ENCODE measurements around the gene AHSG.

AHSG gene

DNA sequence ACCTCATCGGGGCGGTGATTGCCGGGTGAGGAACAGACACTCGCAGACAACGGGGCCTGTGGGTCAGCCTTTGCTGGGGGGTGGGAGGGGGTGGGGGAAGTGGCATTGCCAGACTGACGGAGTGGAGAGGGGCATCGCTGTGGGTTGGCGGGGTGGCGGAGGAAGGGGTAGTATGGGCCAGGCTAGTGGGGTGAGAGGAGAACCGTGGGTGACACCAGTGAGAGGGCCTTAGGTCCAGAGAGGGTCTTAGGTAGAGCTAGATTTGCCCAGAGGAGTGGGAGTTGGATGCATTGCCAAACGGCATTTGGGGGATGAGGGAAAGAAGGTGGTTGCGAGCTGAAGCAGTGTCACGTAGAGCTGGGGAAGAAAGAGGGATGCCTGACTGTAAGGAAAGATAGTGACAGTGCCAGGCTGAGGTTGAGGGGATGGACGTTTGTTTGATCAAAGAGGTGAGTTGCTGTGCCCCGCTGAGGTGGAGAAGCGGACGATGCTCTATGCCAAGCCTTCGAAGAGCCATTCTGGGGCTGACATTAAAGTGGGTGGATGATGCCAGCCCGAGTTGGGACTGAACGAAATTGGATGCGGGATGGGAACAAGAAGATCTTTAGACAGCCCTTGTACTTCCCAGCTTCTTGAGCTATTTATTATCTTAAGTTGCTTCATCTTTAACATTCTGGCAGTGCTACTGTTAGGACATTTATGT, 41.8 kb upstream of the AHSG start:
- TF ChIP-seq, protein P1, sequence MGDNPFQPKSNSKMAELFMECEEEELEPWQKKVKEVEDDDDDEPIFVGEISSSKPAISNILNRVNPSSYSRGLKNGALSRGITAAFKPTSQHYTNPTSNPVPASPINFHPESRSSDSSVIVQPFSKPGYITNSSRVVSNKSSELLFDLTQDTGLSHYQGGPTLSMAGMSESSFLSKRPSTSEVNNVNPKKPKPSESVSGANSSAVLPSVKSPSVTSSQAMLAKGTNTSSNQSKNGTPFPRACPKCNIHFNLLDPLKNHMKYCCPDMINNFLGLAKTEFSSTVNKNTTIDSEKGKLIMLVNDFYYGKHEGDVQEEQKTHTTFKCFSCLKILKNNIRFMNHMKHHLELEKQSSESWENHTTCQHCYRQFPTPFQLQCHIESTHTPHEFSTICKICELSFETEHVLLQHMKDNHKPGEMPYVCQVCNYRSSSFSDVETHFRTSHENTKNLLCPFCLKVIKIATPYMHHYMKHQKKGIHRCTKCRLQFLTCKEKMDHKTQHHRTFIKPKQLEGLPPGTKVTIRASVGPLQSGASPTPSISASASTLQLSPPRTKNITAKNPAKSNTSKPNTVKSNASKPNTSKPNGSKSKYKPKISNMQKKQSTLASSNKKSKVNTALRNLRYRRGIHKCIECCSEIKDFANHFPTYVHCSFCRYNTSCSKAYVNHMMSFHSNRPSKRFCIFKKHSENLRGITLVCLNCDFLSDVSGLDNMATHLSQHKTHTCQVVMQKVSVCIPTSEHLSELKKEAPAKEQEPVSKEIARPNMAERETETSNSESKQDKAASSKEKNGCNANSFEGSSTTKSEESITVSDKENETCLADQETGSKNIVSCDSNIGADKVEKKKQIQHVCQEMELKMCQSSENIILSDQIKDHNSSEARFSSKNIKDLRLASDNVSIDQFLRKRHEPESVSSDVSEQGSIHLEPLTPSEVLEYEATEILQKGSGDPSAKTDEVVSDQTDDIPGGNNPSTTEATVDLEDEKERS (tag by site-specific recombination; IDR thresholded peaks at IDR 0.05), result no peak
- TF ChIP-seq ZFHX2 (tag by site-specific recombination; conservative IDR thresholded peaks at IDR 0.05) (peak; percentile 47; the same call in 1 of the 2 replicates), EGR2 (tag by site-specific recombination; IDR thresholded peaks at IDR 0.05; ENCODE audit: low read depth) (peak; percentile 25; the same call in 1 of the 2 replicates), SCRT2 (tag by site-specific recombination; IDR thresholded peaks at IDR 0.05) (peak; percentile 57), ZNF768 (tag by site-specific recombination; IDR thresholded peaks at IDR 0.05) (no peak), ZNF501 (tag by site-specific recombination; IDR thresholded peaks at IDR 0.05) (0 out of 2 replicates have a peak, but pooled peaks have one; percentile 12), ZNF335 (tag by site-specific recombination; conservative IDR thresholded peaks at IDR 0.05) (peak; percentile 73), ZBTB7A (tag by site-specific recombination; IDR thresholded peaks at IDR 0.05; ENCODE audit: low read depth) (peak; percentile 10; the same call in 1 of the 2 replicates), IKZF3 (tag by site-specific recombination; IDR thresholded peaks at IDR 0.05) (no peak)
- TF ChIP-seq, protein P2, sequence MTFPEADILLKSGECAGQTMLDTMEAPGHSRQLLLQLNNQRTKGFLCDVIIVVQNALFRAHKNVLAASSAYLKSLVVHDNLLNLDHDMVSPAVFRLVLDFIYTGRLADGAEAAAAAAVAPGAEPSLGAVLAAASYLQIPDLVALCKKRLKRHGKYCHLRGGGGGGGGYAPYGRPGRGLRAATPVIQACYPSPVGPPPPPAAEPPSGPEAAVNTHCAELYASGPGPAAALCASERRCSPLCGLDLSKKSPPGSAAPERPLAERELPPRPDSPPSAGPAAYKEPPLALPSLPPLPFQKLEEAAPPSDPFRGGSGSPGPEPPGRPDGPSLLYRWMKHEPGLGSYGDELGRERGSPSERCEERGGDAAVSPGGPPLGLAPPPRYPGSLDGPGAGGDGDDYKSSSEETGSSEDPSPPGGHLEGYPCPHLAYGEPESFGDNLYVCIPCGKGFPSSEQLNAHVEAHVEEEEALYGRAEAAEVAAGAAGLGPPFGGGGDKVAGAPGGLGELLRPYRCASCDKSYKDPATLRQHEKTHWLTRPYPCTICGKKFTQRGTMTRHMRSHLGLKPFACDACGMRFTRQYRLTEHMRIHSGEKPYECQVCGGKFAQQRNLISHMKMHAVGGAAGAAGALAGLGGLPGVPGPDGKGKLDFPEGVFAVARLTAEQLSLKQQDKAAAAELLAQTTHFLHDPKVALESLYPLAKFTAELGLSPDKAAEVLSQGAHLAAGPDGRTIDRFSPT (tag by site-specific recombination; IDR thresholded peaks at IDR 0.05), result no peak
- peaks cover 4 to 40% of the 10 kb centered on the region in 2 experiments for H3K36me3 ChIP-seq (ENCODE audit: control insufficient read depth in 2 of 2, insufficient read depth in 1 of 2, low read length in 2 of 2)
- no peaks in the 10 kb centered on the region for H3K4me1 ChIP-seq (ENCODE audit: control insufficient read depth, insufficient read depth, low read length)
- H3K9me3 ChIP-seq (ENCODE audit: control insufficient read depth, insufficient read depth, low read depth, low read length), result no peaks in the 10 kb centered on the region
- H3K27ac ChIP-seq (ENCODE audit: extremely low read depth, low read depth, low read length), result no peak overlapping the region
- ChIA-PET POLR2A (interaction anchor here (0.7 to 3.3 kb wide), 8 partner anchors 10 to 219 kb away, joined by 3 to 33 read pairs (median 6); partner anchors contain the start of gene EIF4A2), CTCF (interaction anchor here (0.6 kb wide), 1 partner anchor 907 kb away, joined by 3 read pairs; no protein-coding TSS in a partner anchor)
- H3K4me3 ChIP-seq (ENCODE audit: low read depth, low read length), result peak overlapping the region; percentile 96

DNA sequence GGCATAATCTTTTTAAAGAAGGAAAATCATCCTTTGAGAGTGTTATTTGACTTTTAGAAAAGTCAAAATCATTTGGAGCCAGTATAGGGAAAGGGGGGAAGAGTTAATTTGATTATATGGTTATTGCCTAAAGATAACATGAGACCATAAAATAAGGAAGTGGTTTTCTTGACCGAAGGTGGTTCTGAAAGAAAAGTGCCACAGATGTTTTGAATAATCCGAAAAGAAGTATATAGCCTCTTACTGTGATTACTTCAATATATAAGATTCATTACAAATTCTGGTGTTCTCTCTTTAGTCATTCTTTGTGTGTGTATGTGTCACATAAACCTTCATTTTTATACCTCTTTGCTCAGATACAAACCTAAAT, 41.2 kb upstream of the AHSG start:
- ChIA-PET CTCF (no interaction called here), POLR2A (interaction anchor here (1.9 to 3.3 kb wide), 2 partner anchors 25 to 212 kb away, joined by 9 to 33 read pairs; partner anchors contain the start of gene EIF4A2)
- Histone ChIP-seq H3K4me1 (ENCODE audit: control insufficient read depth, insufficient read depth, low read length) (no peaks in the 10 kb centered on the region), H3K4me3 (ENCODE audit: low read depth, low read length) (peak overlapping the region; percentile 96), H3K9me3 (ENCODE audit: control insufficient read depth, insufficient read depth, low read depth, low read length) (no peaks in the 10 kb centered on the region), H3K36me3 (ENCODE audit: control insufficient read depth in 2 of 2, insufficient read depth in 1 of 2, low read length in 2 of 2) (peaks cover 4 to 45% of the 10 kb centered on the region in 2 experiments), H3K27ac (ENCODE audit: extremely low read depth, low read depth, low read length) (no peak overlapping the region)
- TF ChIP-seq, protein P3, sequence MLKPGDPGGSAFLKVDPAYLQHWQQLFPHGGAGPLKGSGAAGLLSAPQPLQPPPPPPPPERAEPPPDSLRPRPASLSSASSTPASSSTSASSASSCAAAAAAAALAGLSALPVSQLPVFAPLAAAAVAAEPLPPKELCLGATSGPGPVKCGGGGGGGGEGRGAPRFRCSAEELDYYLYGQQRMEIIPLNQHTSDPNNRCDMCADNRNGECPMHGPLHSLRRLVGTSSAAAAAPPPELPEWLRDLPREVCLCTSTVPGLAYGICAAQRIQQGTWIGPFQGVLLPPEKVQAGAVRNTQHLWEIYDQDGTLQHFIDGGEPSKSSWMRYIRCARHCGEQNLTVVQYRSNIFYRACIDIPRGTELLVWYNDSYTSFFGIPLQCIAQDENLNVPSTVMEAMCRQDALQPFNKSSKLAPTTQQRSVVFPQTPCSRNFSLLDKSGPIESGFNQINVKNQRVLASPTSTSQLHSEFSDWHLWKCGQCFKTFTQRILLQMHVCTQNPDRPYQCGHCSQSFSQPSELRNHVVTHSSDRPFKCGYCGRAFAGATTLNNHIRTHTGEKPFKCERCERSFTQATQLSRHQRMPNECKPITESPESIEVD (tag by site-specific recombination; IDR thresholded peaks at IDR 0.05), result no peak
- TF ChIP-seq, protein P4, sequence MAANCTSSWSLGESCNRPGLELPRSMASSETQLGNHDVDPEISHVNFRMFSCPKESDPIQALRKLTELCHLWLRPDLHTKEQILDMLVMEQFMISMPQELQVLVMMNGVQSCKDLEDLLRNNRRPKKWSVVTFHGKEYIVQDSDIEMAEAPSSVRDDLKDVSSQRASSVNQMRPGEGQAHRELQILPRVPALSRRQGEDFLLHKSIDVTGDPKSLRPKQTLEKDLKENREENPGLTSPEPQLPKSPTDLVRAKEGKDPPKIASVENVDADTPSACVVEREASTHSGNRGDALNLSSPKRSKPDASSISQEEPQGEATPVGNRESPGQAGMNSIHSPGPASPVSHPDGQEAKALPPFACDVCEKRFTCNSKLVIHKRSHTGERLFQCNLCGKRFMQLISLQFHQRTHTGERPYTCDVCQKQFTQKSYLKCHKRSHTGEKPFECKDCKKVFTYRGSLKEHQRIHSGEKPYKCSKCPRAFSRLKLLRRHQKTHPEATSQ (tag by site-specific recombination; IDR thresholded peaks at IDR 0.05), result no peak
- TF ChIP-seq ZNF521 (tag by site-specific recombination; IDR thresholded peaks at IDR 0.05) (no peak), ZNF544 (tag by site-specific recombination; IDR thresholded peaks at IDR 0.05) (no peak), ZNF211 (tag by site-specific recombination; IDR thresholded peaks at IDR 0.05; ENCODE audit: low read depth) (no peak), ZNF629 (tag by site-specific recombination; IDR thresholded peaks at IDR 0.05) (no peak), ZNF747 (tag by site-specific recombination; IDR thresholded peaks at IDR 0.05) (no peak), ZNF223 (tag by site-specific recombination; IDR thresholded peaks at IDR 0.05) (no peak), ZNF548 (tag by site-specific recombination; IDR thresholded peaks at IDR 0.05) (no peak), IKZF3 (tag by site-specific recombination; IDR thresholded peaks at IDR 0.05) (no peak), ZNF423 (tag by site-specific recombination; IDR thresholded peaks at IDR 0.05) (no peak), ZFP3 (tag by site-specific recombination; IDR thresholded peaks at IDR 0.05; ENCODE audit: low read depth) (no peak), ZNF311 (tag by site-specific recombination; IDR thresholded peaks at IDR 0.05; ENCODE audit: borderline replicate concordance) (no peak)
- TF ChIP-seq, protein P5, sequence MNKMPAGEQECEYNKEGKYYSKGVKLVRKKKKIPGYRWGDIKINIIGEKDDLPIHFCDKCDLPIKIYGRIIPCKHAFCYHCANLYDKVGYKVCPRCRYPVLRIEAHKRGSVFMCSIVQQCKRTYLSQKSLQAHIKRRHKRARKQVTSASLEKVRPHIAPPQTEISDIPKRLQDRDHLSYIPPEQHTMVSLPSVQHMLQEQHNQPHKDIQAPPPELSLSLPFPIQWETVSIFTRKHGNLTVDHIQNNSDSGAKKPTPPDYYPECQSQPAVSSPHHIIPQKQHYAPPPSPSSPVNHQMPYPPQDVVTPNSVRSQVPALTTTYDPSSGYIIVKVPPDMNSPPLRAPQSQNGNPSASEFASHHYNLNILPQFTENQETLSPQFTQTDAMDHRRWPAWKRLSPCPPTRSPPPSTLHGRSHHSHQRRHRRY (tag by site-specific recombination; IDR thresholded peaks at IDR 0.05), result no peak
